Ecto neural progenitor cell (in vitro differentiated cells): Measurements from ENCODE around the gene CFAP43.

ENCODE experiments used
- DNase-seq: peaks from one replicate; pipeline ENCODE4 v3.0.0-alpha.2; 2018; ENCODE audit warnings: low spot score

CFAP43 gene

GRCh38 chr10:104098358-104098925 lies 133.7 kb downstream of the CFAP43 start:
- no peak for DNase-seq

DNA sequence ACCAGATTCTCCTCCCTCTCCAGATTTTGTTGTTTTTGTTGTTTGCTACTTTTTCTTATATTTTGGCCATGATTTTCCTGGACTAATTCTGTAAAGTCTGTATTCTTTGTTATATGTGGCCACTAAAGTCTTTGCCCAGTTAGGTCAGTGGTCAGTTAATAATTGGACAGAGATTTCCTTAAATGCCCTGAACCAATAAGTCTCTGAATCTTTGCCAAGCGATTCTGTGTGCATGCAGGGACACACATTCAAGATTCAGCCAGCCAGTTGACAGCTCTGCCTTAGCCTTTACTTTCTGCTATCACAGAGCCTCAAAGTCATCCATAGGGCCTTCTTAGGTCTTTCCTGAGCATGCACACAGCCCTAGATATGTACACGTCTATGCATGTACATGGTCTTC lies 135.5 kb downstream of the CFAP43 start:
- no peak for DNase-seq

DNA sequence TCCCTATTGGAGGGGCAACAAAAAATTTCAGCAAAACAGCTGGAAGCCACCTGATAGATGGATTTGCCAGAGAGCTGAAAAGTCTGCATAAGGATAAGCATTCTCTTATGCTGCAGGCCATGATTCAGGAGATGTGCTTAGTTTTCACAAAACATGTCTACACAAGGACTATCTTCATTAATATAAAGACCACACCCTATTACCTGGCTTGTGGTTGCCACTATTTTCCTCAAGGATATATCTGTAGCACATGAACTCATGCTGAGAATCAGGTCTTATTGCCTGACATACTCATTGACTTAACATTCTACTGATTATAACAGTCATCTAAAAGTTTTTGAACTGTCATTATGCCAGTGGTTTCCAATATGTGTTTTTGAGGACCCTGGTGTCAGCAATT lies 139.4 kb downstream of the CFAP43 start:
- no peak for DNase-seq

DNA sequence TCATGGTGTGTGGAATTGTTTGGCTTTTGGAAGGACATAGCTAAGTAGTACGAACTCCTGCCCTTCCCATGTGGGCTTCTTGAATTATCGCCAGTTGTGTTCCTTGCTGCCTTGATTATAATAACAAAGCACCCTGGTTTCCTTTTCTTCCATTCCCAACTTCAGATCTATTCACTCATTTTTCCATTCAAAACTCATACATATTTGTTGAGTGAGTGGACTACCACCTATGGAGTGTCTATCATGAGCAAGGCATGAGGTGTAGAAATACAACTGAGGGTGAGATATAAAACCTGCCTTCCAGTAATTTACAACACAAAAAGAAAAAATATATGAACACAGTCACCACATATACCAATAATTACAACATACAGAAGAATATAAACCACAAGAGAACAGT lies 141.6 kb downstream of the CFAP43 start:
- no peak for DNase-seq

DNA sequence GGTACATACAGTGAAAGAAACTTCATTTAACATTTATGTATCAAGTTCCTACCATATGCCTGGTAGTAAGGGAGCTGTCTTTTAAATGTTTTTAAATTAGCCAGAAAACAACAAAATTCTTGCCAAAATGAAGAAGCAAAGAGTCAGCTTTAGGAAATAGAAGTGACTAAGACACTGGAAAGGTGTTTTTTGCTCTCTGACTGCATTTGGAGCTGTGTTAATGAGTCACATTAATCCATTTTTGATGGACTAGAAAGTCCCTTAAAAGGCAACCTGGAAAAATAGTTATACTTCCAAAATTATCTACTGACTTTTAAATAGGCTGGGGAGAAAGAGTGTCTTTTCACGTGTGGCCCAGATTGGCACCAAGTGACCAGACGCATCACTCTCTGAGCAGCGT lies 142.5 kb downstream of the CFAP43 start:
- no peak for DNase-seq

DNA sequence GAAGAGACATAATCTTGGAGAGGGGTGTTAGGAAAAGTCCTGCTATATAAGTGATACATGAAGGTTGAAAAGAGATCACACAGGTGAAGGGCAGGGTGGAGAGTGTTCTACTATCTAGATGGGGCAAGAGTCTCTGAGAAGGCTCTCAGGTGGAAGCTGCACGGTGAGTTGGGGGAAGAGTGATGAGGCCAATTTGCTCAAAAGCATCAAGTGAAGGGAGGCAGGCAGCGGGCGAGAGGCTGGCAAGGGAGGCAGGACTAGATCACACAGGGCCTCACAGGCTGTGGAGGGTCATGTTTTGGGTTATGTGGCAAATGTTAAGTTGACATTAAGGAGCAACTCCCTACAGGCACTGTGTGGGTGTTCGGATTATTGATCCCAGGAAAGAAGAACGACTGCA lies 143.9 kb downstream of the CFAP43 start:
- DNase-seq: no peak

- DNase-seq: no peak
These were observed 146.3 kb downstream of the CFAP43 start, which contains the start of gene COL17A1 for GRCh38 chr10:104085801-104086400. COL17A1 (minus strand) TSS chr10:104085880; CDS start chr10:104080673, 5,207 bp downstream.

GRCh38 chr10:104084482-104085142 lies 147.6 kb downstream of the CFAP43 start:
- no peak for DNase-seq

GRCh38 chr10:104081998-104082397 lies 150.2 kb downstream of the CFAP43 start:
- DNase-seq: no peak

DNA sequence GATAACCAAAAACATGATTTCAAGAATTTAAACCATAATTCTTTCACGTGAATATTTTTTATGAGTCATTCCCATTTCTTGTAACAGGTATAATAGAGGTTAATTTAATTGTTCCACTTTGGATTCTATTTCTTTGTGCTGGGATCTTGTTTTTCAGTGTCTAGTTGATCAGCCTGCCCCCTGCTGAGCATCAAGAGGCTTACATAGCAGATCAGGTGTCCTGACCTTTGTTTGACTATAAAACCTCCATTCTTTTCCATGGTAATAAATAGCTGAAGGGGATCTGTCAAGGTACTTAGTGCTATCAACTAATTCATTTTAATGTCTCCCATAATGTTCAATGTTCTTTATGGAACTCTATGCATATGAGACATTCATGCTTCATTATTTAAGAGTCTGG lies 151.4 kb downstream of the CFAP43 start:
- no peak for DNase-seq
